DMS 273 (cell line): Measurements from ENCODE around the gene UBE2V1.
"Not testable (repeated sequence)": the region's sequence is repeated elsewhere in the genome, so short reads cannot be mapped to it uniquely, and the experiment has no call there.

ENCODE experiments used
- DNase-seq: peaks from one replicate; lab custom pipeline; 2025; ENCODE audit not compliant: unreplicated experiment; lab: John Stamatoyannopoulos, UW

UBE2V1 gene

DNA sequence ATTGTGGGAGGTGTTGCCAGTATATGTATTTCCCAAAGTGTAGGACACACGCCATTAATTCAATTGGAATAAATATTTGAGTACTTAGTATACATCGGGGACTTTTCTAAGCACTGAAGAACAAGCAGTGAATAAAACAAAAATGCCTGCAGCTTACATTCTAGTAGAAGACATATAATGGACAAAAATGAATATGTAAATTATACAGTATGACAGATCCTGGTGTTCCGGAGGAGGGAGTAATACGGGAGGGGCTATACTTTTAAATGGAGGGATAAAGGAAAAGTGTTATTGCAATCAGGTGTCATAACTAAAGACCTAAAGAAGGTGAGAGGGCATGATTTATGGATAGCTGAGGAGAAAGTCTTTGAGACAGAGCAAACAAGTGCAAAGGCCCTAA, 15.1 kb downstream of the UBE2V1 start:
- no peak for DNase-seq

DNA sequence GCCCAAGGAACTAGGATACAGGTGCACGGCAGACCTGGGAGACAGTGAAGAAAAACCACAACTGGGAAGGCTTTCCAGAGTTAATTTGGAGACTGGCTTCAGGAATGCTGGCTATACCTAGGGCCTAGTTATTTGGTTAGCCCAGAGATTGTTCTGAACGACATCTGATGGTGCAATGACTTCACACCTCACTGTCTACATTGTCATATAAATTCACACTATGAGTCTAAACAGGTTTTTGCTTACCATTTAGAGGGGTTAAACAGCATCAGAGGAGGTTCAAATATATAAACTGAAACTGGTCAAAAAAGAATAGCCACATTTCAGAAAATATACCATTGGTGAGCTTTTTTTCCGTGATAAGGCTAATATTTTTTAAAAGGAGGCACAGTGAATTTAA, 16.7 kb downstream of the UBE2V1 start:
- DNase-seq: no peak

DNA sequence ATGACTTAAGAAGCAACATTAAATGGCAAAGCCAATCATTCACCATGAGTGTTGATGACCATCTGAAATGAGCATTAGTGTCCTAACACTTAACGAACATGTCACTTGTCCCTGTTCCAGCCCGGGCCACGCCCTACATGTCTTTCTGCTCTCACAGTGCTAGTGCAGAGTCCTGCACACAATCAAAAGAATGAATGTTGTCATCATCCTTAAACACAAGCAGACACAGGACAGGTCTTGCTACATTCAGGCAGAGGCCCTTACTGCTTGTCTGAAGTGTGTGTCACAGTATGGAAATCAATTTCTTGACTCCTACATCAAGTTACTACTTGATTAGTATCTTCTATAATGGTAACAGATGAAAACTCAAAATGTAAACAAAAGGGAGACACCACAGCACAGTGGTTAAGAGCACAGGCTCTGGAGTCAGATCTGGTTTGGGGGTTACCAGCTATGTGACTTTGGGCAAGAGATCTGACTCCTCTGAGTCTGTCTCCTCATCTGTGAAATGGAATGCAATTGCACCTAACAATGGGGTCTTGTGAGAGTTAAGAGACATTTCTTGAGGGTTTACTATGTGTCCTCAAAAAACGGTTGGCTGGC, 17.4 kb downstream of the UBE2V1 start:
- no peak for DNase-seq

DNA sequence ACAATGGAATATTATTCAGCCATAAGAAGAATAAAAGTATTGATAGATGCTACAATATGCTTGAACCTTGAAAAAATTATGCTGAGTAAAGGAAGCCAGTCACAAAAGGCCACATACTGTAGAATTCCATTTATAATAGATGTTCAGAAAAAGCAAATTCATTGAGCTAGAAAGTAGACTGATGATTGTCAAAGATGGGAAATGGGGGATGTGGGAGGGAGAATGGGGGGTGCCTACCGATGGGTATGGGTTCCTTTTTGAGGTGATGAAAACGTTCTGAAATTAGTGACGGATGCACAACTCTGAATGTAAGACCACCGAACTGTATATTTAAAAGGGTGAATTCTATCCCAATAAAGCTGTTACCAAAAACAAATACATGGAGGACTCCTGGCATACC, 18.4 kb downstream of the UBE2V1 start:
- DNase-seq: no peak

DNA sequence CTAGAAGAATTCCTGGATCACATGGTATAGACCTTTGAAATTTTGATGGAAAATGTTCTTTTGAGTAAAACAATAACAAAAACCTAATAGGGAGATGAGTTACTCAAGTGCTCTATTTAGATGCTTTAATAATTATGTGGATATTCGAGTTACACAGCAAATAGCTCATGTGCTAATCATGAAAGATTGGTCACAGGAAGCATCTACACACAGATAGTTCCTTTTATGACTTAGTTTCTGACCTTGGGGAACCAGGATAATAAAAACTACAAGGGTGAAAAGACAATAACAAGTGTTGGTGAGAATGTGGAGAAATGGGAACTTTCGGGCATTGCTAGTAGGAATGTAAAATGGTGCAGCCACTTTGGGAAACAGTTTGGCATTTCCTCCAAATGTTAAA, 19.7 kb downstream of the UBE2V1 start:
- DNase-seq: no peak

DNA sequence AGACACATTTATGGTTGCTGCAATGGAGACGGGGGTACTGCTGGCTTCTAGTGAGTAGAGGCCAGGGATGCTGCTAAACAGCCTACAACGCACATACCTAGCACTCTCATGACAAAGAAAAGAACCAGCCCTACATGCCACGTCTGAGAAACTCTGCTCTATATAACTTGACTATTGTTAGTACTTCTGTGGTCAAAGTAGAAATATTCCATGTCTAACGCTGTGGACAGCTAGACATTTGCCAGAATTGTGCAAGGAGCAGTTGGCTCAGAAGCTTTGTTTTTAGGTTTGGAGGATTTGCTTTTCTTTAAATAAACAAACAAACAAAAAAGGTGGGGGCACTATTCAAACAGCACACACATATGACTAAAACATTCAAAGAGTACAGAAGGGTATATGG, 20.5 kb downstream of the UBE2V1 start:
- no peak for DNase-seq

DNA sequence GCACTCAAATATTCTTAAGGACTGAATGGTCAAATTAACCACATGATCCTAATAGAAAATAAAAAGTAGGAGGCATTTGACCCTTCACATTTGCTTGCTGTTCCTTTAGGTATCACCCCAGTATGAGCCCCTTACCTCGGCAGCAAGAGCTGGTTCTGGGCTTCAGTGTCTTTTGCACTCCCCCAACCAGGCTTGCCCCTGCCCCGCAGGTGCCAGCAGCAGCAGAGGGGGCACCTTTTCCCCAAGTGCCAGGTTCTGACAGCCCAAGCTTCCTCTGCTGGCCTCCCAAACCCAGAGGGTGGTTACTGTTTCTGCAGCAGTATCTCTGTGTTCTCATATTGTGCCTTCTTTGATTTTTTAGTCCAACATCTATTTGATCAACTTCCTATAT, 23.2 kb downstream of the UBE2V1 start:
- no peak for DNase-seq

DNA sequence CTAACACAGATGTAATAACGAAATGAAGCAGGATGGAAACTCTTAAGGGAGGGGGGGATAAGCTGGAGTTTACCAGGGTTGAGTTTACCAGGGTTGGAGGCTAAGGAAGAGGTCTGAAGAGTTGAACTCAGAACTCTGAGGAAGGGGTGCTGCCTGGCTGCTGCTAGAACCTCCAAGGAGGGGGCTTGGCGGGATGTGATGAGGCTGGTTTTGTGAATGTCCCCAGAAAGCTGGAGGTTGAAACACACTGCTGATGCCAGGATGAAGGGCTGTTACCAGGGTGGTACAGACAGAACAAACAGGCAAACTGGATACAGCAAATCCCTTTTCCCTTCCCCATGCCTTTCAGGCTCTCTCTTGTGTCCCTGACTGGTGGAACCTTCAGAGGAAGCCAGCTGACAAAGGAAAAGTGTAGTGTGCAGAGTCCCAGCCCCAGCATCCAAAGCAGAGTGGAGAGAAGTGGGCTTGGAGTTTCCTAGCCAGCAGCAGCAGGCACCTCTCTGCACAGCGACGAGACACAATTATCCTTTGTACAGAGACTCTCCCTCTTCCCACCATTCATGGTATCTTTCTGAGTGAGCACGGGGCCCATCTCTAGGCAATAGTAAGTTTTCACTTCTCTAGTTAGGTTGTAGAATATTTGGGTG, 23.7 kb downstream of the UBE2V1 start:
- no peak for DNase-seq

DNA sequence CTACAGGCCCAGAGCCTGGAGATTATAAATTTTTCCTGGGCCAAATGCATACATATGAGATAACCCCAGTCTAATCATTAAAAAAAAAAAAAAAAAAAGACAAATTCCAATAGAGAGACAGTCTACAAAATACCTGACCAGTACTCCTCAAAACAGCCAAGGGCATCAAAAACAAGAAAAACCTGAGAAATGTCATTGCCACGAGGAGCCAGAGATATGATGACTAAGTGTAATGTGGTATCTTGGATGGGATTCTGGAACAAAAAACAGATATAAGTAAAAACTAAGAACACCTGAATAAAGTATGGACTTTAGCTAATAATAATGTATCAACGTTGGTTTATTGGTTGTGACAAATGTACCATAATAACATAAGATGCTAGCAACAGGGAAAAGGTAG, 24.9 kb downstream of the UBE2V1 start:
- no peak for DNase-seq

DNA sequence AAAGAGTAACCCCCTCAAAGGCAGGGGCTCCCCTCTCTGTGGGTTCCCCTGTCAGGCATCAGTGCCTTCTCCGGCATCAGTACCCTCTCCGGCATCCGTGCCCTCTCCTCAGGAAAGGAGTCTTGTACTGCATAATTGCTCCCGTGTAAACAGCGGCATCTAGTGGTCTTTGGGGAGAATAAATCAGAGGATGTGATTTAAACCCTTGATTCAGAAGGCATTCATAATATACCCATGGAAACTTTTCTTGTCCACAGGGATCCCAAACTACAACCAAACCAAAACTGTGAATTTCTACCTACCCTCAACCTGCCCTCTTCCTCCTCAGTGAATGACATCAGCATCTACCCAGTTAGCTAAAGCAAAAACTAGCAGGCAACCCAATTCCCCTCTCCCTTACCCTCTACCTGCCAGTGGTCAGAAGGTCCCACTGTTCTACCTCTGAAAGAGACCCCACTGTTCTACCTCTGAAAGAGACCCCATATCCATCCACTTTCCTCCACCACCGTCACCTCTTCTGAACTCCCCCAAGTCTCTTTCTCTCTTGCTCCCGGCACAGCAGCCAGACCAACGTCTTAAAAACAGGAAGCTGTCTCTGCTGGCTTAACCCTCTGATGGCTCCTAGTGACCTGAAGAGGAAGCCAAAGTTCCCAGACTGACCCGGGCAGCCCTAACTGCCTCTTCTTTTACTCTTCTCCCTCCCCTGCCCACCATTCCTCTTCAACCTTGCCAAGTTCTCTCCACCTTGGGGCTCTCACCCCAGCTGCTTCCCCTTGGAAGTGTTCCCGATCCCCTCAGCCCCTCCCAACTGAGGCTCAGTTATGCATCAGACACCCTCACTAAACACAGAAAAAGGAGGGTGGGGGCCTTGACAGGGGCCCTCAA, 27.2 kb downstream of the UBE2V1 start:
- peak; percentile 84 for DNase-seq

DNA sequence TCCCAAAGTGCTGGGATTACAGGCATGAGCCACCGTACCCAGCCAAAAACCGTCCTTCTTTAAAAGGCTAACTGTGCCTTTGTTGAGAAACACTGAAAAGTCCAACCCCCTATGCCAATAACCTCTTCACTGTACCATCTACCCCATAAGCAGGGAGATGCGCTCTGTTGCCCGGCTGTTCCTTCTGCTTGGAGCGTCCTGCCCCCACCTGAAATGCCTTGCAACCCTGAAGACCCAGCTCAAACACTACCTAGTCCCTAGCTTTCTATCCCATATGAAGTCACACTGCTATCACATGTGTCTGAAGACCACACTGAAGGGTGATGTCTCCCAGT, 27.8 kb downstream of the UBE2V1 start:
- no peak for DNase-seq

DNA sequence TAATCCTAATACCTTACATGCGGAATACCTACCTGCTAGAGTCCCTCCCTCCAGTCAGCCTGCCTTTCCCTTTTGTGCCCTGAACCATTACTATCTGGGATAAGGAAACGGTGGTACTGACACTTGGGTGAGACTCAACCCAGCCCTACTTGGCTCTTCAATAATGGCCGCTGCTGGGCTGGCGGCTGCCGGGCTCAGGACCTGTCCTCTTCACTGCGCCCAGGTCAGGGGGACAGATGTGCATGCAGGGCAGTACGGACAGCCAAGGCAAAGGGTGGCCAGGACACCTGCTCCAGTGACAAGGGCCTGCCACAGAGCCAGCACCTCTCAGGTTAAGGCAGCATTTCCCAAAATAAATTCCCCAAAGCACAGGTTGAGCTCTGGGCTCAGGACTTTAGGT, 29.9 kb downstream of the UBE2V1 start:
- no peak for DNase-seq

DNA sequence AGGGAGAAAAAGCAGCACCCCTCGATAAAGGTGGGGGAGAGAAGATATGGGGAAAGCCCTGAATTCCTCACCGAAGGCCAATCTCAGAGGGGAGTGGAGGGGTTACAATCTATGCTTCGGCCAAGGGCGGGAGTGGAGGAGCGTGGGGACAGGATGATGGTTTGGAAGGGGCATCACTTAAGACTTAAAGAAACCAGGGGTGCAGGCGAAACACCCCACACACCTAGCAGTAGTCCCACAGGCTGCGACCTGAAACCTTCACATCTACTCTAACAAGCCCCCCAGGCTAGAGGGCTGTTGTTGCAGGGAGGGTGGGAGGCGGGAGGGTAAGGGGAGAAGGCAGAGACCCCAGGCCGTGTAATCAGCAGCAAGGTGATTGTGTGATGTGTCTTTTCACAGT, 30.9 kb downstream of the UBE2V1 start:
- not testable (repeated sequence) for DNase-seq

DNA sequence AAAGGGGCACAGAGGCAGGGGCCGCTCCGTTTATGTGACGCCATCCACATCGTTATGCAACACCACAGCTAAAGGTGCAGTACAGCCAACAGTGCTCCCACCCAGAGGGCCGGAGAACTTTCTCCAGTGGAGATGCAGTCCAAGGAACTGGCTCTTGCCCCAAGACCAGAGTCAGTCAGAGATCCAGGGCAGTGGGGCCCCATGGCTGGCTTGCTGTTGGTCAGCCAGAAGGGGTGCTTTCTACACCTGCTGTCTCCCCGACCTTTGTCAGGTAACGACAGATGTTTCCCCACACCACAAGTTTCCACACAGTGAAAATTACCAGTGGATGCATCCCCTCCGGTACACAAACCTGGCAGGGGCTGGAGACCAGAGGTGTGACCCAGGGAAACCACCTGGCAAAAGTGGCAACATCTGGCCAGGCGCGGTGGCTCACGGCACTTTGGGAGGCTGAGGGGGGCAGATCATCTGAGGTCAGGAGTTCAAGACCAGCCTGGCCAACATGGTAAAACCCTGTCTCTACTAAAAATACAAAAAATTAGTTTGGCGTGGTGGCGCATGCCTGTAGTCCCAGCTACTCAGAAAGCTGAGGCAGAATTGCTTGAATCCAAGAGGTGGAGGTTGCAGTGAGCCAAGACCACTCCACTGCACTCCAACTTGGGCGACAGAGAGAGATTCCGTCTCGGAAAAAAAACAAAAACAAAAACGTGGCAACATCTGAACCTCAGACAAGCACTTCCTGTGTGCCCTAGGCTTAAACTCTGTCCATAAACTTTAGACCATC, 34.9 kb downstream of the UBE2V1 start:
- DNase-seq: no peak

DNA sequence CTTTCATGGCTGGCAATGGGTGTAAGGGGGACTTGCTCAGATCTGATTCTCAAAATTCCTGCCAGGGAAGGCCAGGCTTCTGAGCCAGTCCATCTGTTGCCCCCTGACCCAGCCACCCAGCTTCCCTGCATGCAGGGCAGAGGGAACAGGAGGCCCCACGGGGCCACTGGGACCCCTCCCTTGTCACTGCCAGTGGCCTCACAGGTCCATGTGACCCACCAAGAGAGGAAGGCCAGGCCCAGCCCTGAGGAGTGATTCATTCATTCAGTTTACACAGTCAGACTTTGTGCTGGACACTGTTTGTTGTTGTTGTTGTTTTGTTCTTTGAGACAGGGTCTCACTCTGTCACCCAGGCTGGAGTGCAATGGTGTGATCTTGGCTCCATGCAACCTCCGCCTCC, 39.5 kb downstream of the UBE2V1 start:
- DNase-seq: no peak

DNA sequence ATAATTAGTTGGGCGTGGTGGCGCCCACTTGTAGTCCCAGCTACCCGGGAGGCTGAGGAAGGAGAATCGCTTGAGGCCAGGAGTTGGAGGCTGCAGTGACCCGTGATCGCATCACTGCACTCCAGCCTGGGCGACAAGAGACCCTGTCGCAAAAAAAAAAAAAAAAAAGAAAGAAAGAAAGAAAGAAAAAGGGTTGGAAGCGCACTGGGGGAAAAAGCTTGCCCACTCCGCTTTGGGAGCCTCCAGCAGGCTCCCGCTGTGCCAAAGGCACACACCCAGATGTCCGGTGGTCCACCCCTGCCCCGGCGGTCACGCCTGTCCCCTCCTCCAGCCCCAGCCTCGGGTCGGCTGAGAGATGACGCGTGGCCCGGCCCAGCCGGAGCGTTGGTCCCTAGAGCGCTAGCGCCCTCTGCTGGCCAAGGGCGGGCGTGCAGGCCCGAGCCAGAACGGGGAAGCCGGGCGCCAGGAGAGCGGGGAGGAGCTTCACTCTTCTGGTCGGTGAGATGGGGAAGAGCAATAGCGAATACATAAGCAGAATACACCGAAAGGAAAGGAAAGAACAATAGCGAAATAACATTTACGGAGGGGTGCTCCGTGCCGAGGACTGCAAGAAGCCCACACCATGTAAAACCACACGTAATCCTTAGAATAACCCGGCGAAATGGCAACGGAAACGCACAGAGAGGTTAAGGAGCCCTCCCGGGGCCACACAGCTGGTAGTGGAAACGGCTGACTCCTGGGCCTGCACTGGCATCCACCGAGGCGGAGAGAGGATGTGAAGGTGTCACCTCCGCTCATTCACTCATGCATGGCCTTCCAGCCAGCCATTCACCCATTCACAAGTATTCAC, 41.7 kb downstream of the UBE2V1 start:
- peak; percentile 96 for DNase-seq

DNA sequence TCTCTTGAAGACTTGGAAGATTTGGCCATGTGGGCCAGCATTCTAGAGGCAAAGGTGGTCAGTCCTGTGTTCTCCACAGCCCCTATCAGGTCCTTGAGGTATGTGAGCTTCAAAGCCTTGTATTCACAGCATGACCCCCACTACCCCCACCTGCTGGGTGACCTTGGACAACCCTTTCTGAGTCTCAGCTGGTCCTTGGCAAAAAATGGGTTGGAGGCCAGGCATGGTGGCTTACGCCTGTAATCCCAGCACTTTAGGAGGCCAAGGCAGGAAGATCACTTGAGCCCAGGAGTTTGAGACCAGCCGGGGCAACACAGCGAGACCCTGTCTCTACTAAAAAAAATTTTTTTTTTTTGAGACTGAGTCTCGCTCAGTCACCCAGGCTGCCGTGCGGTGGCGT, 42.6 kb downstream of the UBE2V1 start:
- DNase-seq: peak; percentile 32

DNA sequence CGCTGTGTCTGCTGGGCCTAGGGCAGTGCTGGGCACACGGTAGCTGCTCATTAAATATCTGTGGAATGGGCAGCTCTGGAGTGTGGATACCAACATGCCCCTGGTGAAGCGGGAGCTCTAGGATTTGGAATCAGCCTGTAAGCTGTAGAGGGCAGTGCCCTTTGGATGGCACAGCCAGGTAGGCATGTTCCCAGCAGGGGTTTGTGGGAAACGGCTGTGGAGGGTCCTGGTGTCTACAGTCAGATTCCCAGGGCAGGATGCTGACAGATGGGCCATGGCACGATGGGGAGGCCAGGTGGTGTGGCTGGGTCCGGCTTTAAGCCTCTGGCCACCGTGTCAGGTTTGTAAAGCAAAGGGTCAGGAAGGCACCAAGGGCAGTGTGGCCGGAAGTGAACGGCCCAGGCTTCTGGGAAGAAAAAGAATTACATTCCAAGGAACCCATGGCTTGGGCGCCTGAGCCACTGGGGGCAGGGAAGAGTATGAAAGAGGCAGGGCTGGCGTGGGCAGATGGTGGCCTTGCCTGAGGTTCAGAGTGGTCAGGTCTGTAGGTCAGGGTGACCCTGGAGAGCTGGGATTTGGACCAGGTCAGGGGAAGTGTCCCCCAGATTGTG, 44.8 kb downstream of the UBE2V1 start:
- DNase-seq: peak; percentile 55

DNA sequence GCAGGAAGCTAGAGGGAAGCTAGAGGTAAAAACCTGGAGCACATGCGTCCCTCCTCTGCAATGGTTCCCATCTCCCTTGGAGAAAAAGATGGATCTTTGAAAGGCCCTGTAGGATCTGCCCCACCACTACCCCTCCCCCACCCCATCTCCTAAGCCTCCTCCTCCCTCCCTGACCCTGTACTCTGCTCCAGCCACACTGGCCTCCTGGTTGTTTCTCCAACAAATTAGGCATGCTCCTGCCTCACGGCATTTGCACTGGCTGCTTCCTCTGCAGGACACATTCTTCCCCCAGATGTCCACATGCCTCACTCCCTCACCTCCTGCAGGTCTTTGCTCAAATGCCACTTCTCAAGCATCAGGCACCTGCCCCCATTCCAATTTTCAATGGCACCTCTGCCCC, 45.5 kb downstream of the UBE2V1 start:
- DNase-seq: peak; percentile 27

DNA sequence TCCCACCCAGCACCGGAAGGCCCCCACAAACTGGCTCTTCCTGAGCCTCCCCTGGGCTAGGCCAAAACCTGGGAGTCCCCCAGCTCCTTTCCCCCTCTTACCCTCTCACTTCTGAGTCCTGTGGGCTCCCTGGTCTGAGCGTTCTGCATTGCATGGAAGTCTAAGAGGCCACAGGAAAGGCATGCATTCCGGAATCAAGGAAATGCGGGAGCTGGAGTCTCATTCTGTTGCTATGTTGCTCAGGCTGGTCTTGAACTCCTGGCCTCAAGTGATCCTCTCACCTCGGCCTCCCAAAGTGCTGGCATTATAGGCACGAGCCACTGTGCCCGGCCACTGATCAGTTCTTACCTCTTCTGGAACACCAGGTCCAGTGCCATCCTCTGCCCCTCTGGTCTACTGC, 45.9 kb downstream of the UBE2V1 start:
- no peak for DNase-seq
